ENCODE results near the gene NSUN7.
"Not testable (repeated sequence)": the region's sequence is repeated elsewhere in the genome, so short reads cannot be mapped to it uniquely, and the experiment has no call there.

Gene NSUN7

DNA sequence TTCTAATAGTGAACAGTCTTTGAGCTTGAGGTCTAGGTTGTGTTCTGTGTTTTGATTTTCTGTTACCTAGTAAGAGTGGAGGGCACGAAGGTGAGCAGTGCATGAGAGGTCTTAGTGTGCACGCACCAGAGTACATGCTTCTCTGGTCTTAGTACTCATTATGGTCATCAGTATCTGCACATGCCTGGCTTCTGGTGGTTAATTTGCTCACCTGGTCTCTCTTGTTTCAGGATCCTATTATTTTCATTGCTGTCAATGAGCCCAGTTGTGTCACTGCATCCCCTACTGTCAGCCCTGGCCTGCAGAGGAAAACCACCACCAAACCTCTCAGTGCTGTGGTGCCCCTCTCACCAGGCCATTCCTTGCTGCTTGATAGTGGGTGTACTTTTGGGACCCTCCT lies 54.8 kb downstream of the NSUN7 start:
- no peak overlapping the region for H3K4me3 ChIP-seq (ENCODE audit: low read length)
- H3K36me3 ChIP-seq (ENCODE audit: insufficient read depth, low read length) = no peaks in the 10 kb centered on the region
- H3K9me3 ChIP-seq (ENCODE audit: low read length) = no peaks in the 10 kb centered on the region
- no peaks in the 10 kb centered on the region for H3K27me3 ChIP-seq (ENCODE audit: insufficient read depth, low read length)
- no peak overlapping the region for H2AFZ ChIP-seq (ENCODE audit: low read depth, low read length)
- H3K4me1 ChIP-seq (ENCODE audit: insufficient read depth, low read length) = no peaks in the 10 kb centered on the region

DNA sequence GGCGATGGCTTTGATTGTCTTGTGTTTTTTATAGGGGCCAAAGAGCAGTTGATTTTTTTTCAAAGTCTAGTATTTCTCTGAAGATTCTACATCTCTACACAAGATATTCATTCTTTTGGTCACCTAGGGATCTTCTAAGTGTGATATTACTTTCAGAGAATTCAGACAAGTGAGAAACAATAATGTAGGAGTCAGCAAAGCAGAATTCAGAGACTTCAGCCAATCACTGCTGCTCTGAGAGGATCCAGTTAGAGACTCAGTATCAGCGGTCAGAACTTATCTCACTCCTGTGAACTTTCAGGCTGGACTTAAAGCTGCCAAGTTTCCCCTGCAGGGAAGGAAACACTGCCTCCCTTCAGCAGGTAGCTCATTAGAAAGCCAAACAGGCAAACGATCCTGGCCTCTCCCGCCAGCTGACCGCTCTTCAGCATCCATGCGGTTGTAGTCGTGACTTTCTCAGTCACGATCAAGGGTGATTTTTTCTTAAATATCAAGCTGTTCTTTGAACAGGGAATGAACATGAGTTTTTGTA lies 59.2 kb downstream of the NSUN7 start:
- no peaks in the 10 kb centered on the region for H3K9me3 ChIP-seq (ENCODE audit: low read length)
- no peaks in the 10 kb centered on the region for H3K4me1 ChIP-seq (ENCODE audit: insufficient read depth, low read length)
- no peak overlapping the region for H3K4me3 ChIP-seq (ENCODE audit: low read length)
- no peak overlapping the region for H2AFZ ChIP-seq (ENCODE audit: low read depth, low read length)
- peaks cover 4% of the 10 kb centered on the region for H3K36me3 ChIP-seq (ENCODE audit: insufficient read depth, low read length)
- H3K27me3 ChIP-seq (ENCODE audit: insufficient read depth, low read length) = no peaks in the 10 kb centered on the region

DNA sequence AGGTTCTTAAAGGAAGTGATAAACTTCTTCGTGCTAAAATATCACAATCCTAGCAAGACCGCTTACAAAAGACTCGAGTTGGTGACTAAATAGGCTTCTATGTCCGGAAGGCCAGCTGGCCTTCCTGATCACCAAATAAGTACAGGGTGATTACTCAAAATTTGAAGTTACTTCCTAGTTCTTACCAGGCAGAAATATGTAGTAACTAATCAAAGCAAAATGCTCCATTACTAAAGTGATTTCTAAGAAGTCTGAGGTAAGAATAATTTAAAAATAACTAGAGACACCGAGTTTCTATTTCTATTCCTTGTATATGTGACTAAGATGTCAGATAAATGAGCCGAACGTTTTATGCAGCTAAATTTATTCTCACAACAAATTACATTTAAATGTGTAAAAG lies 62.2 kb downstream of the NSUN7 start:
- Histone ChIP-seq H3K4me1 (ENCODE audit: insufficient read depth, low read length) (no peaks in the 10 kb centered on the region), H3K36me3 (ENCODE audit: insufficient read depth, low read length) (peaks cover 30% of the 10 kb centered on the region), H3K27me3 (ENCODE audit: insufficient read depth, low read length) (no peaks in the 10 kb centered on the region), H3K4me3 (ENCODE audit: low read length) (no peak overlapping the region), H2AFZ (ENCODE audit: low read depth, low read length) (no peak overlapping the region), H3K9me3 (ENCODE audit: low read length) (no peaks in the 10 kb centered on the region)

DNA sequence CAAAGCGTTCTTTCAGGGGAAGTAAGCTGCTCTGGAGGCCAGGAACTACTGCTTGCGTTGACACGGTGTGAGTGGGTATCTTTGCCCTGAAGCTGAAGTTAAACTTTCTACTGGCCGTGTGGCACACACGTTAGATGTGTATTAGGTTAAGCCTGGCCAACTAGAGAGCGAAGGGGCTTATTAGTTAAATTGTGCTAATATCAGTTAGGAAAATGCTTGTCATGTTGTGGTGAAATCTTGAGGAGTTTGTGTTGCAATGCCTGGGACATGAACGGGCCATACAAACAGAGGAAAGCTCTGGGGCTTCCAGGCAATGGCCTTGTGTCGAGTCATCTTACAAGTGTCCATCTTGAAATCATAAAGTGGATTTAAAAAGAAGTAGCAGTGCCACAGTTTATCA lies 62.6 kb downstream of the NSUN7 start:
- Histone ChIP-seq H3K36me3 (ENCODE audit: insufficient read depth, low read length) (peaks cover 34% of the 10 kb centered on the region), H3K4me1 (ENCODE audit: insufficient read depth, low read length) (no peaks in the 10 kb centered on the region), H3K27me3 (ENCODE audit: insufficient read depth, low read length) (no peaks in the 10 kb centered on the region), H3K4me3 (ENCODE audit: low read length) (no peak overlapping the region), H2AFZ (ENCODE audit: low read depth, low read length) (no peak overlapping the region), H3K9me3 (ENCODE audit: low read length) (no peaks in the 10 kb centered on the region)

DNA sequence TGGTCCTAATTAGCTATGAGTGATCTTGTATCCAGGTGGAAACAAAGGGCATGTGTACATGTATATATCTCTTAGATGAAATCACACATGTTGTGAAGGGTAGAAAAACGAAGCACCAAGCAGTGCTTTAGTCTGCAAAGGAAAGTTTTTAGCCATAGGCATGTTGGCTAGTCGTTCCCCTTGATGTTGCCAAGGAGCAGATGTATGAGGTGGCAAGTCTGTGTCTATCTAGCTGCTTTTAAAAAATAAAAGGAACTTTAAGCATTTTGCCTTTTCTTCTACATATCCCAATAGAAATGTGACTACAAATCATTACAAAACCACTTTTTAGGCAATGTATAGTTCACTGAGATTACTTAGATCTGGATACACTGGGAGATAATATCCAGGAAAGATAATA lies 63.1 kb downstream of the NSUN7 start:
- Histone ChIP-seq H3K9me3 (ENCODE audit: low read length) (no peaks in the 10 kb centered on the region), H3K4me1 (ENCODE audit: insufficient read depth, low read length) (no peaks in the 10 kb centered on the region), H3K36me3 (ENCODE audit: insufficient read depth, low read length) (peaks cover 38% of the 10 kb centered on the region), H3K4me3 (ENCODE audit: low read length) (no peak overlapping the region), H2AFZ (ENCODE audit: low read depth, low read length) (no peak overlapping the region), H3K27me3 (ENCODE audit: insufficient read depth, low read length) (no peaks in the 10 kb centered on the region)

DNA sequence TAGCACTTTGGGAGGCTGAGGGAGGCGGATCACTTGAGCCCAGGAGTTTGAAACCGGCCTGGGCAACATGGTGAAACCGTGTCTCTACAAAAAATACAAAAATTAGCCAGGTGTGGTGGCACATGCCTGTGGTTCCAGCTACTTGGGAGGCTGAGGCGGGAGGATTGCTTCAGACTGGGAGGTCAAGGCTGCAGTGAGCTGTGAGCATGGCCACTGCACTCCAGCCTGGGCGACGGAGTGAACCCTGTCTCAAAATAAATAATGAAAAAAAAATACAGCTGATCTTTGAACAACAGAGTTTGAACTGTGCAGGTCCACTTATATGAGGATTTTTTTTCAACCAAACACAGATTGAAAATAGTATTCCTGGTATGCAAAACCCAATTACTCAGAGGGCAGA lies 67.4 kb downstream of the NSUN7 start:
- peaks cover 63% of the 10 kb centered on the region for H3K36me3 ChIP-seq (ENCODE audit: insufficient read depth, low read length)
- H2AFZ ChIP-seq (ENCODE audit: low read depth, low read length); H3K9me3 ChIP-seq (ENCODE audit: low read length); H3K4me1 ChIP-seq (ENCODE audit: insufficient read depth, low read length); H3K4me3 ChIP-seq (ENCODE audit: low read length); H3K27me3 ChIP-seq (ENCODE audit: insufficient read depth, low read length): not testable (repeated sequence)

DNA sequence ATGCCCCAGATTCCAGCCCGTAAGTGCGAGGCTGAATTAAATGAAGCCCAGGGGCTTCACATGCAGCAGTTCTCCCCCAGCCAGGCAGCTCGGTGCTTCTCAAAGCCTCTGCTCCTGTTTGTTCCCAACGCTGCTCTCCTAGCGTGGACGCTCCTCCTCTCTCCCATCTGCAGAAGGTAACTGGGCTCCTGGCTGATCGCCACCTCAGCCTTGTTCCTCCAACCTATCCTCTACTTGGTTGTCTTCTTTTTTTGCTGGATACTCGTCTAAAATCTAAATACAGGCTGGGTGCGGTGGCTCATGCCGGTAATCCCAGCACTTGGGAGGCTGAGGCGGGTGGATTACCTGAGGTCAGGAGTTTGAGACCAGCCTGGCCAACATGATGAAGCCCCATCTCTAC lies 70.3 kb downstream of the NSUN7 start:
- peaks cover 66% of the 10 kb centered on the region for H3K36me3 ChIP-seq (ENCODE audit: insufficient read depth, low read length)
- no peaks in the 10 kb centered on the region for H3K4me1 ChIP-seq (ENCODE audit: insufficient read depth, low read length)
- H3K27me3 ChIP-seq (ENCODE audit: insufficient read depth, low read length) = no peaks in the 10 kb centered on the region
- H3K4me3 ChIP-seq (ENCODE audit: low read length) = no peak overlapping the region
- no peak overlapping the region for H2AFZ ChIP-seq (ENCODE audit: low read depth, low read length)
- no peaks in the 10 kb centered on the region for H3K9me3 ChIP-seq (ENCODE audit: low read length)

DNA sequence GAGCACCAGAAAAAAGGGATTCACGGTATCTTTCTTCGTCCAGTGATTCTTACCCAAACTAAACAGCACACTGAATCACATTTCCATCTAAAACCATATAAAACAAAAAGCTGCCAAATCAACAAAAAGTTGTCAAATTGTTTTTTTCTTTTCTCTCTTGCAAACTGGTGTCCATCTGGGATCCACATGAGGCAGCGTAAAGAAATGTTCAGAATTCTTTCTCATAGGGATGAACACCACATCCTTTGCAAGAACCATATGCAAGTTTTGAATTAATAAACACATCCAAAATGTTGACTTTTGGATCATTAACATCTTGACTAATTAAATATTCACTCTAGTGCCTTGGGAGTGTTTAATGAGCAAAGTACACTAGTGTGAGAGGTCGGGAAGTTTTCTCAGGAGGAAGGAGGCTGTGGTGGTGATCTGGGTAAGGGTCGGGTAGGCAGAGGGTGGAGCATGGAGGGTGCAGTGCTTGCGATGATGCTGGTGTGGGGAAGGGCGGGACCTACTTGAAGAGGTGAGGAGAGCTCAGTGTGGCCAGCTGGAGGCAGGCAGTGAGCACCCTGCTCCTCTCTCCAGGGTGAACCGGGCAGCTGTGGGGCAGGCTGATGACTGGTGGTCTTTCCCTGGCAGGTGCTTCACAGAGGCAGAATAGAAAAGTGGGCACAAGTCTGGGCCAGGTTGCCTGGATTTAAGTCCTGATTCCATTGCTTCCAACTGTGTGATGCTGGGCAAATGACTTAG lies 72.8 kb downstream of the NSUN7 start:
- Histone ChIP-seq H3K4me3 (ENCODE audit: low read length) (no peak overlapping the region), H3K4me1 (ENCODE audit: insufficient read depth, low read length) (no peaks in the 10 kb centered on the region), H3K27me3 (ENCODE audit: insufficient read depth, low read length) (no peaks in the 10 kb centered on the region), H3K36me3 (ENCODE audit: insufficient read depth, low read length) (peaks cover 65% of the 10 kb centered on the region), H2AFZ (ENCODE audit: low read depth, low read length) (no peak overlapping the region), H3K9me3 (ENCODE audit: low read length) (no peaks in the 10 kb centered on the region)

DNA sequence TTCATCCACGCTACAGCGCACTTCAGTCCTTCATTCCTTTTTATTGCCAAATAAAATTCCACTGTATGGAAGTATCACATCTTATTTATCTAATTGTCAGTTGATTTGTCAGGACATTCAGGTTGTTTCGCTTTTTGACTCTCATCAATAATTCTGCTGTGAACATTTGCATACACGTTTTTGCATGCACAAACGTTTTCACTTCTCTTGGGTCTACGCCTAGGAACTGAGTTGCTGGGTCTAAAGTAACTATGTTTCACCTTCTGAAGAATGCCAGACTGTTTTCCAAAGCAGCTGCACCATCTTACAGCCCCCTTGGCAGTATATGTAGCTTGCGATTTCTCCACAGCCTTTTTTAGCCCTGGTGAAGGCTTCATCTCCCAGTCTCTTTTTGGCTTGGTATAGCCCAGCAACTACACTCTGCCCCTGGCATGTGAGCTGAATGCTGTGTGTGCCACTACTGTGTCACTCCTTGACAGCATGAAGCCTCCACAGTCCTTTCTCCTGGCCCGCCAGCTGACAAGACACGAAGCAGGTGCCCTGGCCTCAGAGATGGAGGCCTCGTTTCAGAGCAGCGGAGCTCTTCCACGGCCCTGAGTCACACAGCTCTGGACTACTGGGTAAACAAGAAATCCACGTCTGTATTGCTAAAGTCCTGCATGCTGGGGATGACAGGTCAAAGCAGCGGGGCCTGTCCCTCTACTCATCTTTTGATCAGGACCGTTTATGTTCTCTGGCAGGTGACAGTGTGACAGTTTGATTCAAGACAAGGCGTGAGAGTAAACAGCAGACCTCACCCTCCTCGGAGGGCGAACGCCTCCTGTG lies 75.5 kb downstream of the NSUN7 start:
- Histone ChIP-seq H3K4me1 (ENCODE audit: insufficient read depth, low read length) (no peaks in the 10 kb centered on the region), H3K27me3 (ENCODE audit: insufficient read depth, low read length) (no peaks in the 10 kb centered on the region), H3K9me3 (ENCODE audit: low read length) (no peaks in the 10 kb centered on the region), H3K36me3 (ENCODE audit: insufficient read depth, low read length) (peaks cover 64% of the 10 kb centered on the region), H3K4me3 (ENCODE audit: low read length) (no peak overlapping the region), H2AFZ (ENCODE audit: low read depth, low read length) (no peak overlapping the region)

DNA sequence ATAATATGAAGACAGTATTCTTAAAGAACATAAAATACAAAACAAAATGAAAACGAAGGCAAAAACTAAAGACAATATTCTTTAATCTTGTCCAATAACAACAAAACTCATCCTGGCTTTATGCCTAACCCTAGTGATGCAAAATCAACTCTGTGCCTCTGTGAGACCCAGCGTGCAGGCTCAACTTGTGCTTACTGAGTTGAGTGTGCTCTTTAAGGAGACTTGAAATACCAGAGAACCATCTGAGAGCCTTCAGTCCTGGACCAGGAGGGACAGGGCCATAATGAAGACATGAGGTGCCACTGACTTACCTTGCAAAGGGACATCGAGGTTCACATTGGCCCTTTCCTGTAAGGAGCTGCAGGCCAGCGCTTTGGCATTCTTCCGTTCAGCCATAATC lies 77.1 kb downstream of the NSUN7 start:
- H3K4me3 ChIP-seq (ENCODE audit: low read length) = no peak overlapping the region
- peaks cover 53% of the 10 kb centered on the region for H3K36me3 ChIP-seq (ENCODE audit: insufficient read depth, low read length)

DNA sequence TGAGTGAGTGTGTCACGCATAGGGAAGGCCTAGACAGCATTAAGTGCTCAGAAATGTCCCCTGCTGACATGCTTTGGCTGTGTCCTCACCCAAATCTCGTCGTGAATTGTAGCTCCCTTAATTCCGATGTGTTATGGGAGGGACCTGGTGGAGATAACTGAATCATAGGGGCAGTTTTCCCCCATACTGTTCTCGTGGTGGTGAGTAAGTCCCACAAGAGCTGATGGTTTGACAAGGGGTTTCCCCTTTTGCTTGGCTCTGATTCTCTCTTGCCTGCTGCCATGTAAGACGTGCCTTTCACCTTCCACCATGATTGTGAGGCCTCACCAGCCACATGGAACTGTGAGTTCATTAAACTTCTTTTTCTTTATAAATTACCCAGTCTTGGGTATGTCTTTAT lies 78.0 kb downstream of the NSUN7 start:
- peaks cover 45% of the 10 kb centered on the region for H3K36me3 ChIP-seq (ENCODE audit: insufficient read depth, low read length)

More for the DNA sequence above, 77.1 kb downstream of the NSUN7 start:
- Histone ChIP-seq H3K9me3 (ENCODE audit: low read length) (no peaks in the 10 kb centered on the region), H2AFZ (ENCODE audit: low read depth, low read length) (no peak overlapping the region), H3K4me1 (ENCODE audit: insufficient read depth, low read length) (peaks cover 6% of the 10 kb centered on the region), H3K27me3 (ENCODE audit: insufficient read depth, low read length) (no peaks in the 10 kb centered on the region)

DNA sequence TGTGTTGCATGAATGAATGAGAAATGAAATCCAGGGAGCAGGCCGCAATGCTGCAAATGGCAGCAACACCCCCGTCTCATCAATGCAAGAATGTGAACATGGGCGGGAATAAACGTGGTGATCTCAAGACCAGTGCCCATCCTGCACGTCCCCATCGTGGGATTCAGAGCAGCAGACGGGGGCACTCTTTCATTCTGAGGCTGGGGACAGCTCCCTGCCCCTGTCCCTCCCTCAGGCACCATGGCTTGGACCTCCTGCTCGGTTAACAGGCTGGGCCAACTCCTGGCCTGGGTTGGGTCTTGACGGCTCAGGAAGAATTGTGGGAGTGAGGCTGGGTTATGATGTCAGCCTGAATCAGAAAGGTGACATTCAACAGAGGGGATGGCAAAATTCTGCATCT lies 78.9 kb downstream of the NSUN7 start:
- Histone ChIP-seq H3K36me3 (ENCODE audit: insufficient read depth, low read length) (peaks cover 36% of the 10 kb centered on the region), H3K27me3 (ENCODE audit: insufficient read depth, low read length) (no peaks in the 10 kb centered on the region)

More for the DNA sequence above, 78.0 kb downstream of the NSUN7 start:
- Histone ChIP-seq H3K27me3 (ENCODE audit: insufficient read depth, low read length) (no peaks in the 10 kb centered on the region), H2AFZ (ENCODE audit: low read depth, low read length) (no peak overlapping the region), H3K4me1 (ENCODE audit: insufficient read depth, low read length) (peaks cover 15% of the 10 kb centered on the region), H3K4me3 (ENCODE audit: low read length) (no peak overlapping the region), H3K9me3 (ENCODE audit: low read length) (no peaks in the 10 kb centered on the region)

DNA sequence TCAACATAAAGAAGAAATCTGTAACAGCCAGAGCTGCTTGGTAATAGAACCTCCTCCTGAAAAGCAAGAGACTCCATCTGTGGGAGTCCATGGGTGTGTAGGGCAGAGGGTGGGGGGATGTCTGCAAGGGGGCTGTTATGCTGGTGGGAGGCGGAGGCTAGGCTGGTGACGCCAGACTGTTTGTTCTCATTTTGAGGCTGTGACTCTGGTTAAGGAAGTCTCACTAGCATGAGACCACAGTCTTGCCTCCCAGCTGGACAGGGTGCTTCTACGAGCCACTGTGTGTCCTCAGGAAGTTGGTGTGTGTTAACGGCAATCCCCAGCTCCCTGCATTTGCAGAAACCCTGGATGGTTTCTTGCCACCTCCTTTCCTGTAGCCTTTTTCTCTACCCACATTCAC lies 79.8 kb downstream of the NSUN7 start:
- peaks cover 15% of the 10 kb centered on the region for H3K4me1 ChIP-seq (ENCODE audit: insufficient read depth, low read length)
- H2AFZ ChIP-seq (ENCODE audit: low read depth, low read length) = no peak overlapping the region
- no peaks in the 10 kb centered on the region for H3K9me3 ChIP-seq (ENCODE audit: low read length)
- H3K36me3 ChIP-seq (ENCODE audit: insufficient read depth, low read length) = peaks cover 36% of the 10 kb centered on the region
- H3K27me3 ChIP-seq (ENCODE audit: insufficient read depth, low read length) = no peaks in the 10 kb centered on the region
- H3K4me3 ChIP-seq (ENCODE audit: low read length) = no peak overlapping the region

More for the DNA sequence above, 78.9 kb downstream of the NSUN7 start:
- Histone ChIP-seq H2AFZ (ENCODE audit: low read depth, low read length) (no peak overlapping the region), H3K9me3 (ENCODE audit: low read length) (no peaks in the 10 kb centered on the region), H3K4me1 (ENCODE audit: insufficient read depth, low read length) (peaks cover 15% of the 10 kb centered on the region), H3K4me3 (ENCODE audit: low read length) (no peak overlapping the region)

Data from neuron (in vitro differentiated cells).